ENCODE results near the gene SLC25A42. TPM values are rescaled to one million over a fixed set of nuclear protein-coding genes. Genes with fewer than 3 reads are reported as not detected.
"Not testable (repeated sequence)": the region's sequence is repeated elsewhere in the genome, so short reads cannot be mapped to it uniquely, and the experiment has no call there.

The SLC25A42 gene
- total RNA-seq, 1 donor from 2014 or later, result 14.2 TPM

GRCh38 chr19:19145684-19146608 lies 82.2 kb downstream of the SLC25A42 start:
- peak; percentile 98 for TF ChIP-seq CTCF (IDR thresholded peaks at IDR 0.05; ENCODE audit: partially characterized antibody, unreplicated experiment)
- Mint-ChIP-seq H3K27ac (ENCODE audit: unreplicated experiment) (no peak overlapping the region), H3K9me3 (ENCODE audit: unreplicated experiment) (peaks cover 3% of the 10 kb centered on the region), H3K4me3 (ENCODE audit: unreplicated experiment) (no peak overlapping the region), H3K27me3 (ENCODE audit: unreplicated experiment) (peaks cover under 1% of the 10 kb centered on the region), H3K36me3 (ENCODE audit: unreplicated experiment) (no peaks in the 10 kb centered on the region), H3K4me1 (ENCODE audit: low read depth, unreplicated experiment) (no peaks in the 10 kb centered on the region)
- peak; percentile 90 for DNase-seq

GRCh38 chr19:19146865-19147264 lies 83.1 kb downstream of the SLC25A42 start:
- Mint-ChIP-seq H3K4me3 (ENCODE audit: unreplicated experiment) (no peak overlapping the region), H3K27ac (ENCODE audit: unreplicated experiment) (no peak overlapping the region), H3K27me3 (ENCODE audit: unreplicated experiment) (peaks cover 1% of the 10 kb centered on the region), H3K4me1 (ENCODE audit: low read depth, unreplicated experiment) (no peaks in the 10 kb centered on the region), H3K36me3 (ENCODE audit: unreplicated experiment) (no peaks in the 10 kb centered on the region), H3K9me3 (ENCODE audit: unreplicated experiment) (peaks cover 3% of the 10 kb centered on the region)
- TF ChIP-seq CTCF (IDR thresholded peaks at IDR 0.05; ENCODE audit: partially characterized antibody, unreplicated experiment), result no peak
- DNase-seq, result no peak

GRCh38 chr19:19147344-19147743 lies 83.5 kb downstream of the SLC25A42 start:
- H3K27me3 Mint-ChIP-seq (ENCODE audit: unreplicated experiment), result peaks cover 1% of the 10 kb centered on the region
- H3K27ac Mint-ChIP-seq (ENCODE audit: unreplicated experiment), result no peak overlapping the region
- H3K4me1 Mint-ChIP-seq (ENCODE audit: low read depth, unreplicated experiment), result no peaks in the 10 kb centered on the region
- no peak overlapping the region for H3K4me3 Mint-ChIP-seq (ENCODE audit: unreplicated experiment)
- DNase-seq, result no peak
- no peak for TF ChIP-seq CTCF (IDR thresholded peaks at IDR 0.05; ENCODE audit: partially characterized antibody, unreplicated experiment)
- H3K36me3 Mint-ChIP-seq (ENCODE audit: unreplicated experiment), result no peaks in the 10 kb centered on the region
- peaks cover 4% of the 10 kb centered on the region for H3K9me3 Mint-ChIP-seq (ENCODE audit: unreplicated experiment)

GRCh38 chr19:19148504-19148903 lies 84.7 kb downstream of the SLC25A42 start:
- not testable (repeated sequence) for H3K36me3 Mint-ChIP-seq (ENCODE audit: unreplicated experiment); H3K4me1 Mint-ChIP-seq (ENCODE audit: low read depth, unreplicated experiment); H3K9me3 Mint-ChIP-seq (ENCODE audit: unreplicated experiment); H3K27ac Mint-ChIP-seq (ENCODE audit: unreplicated experiment); DNase-seq; H3K27me3 Mint-ChIP-seq (ENCODE audit: unreplicated experiment); H3K4me3 Mint-ChIP-seq (ENCODE audit: unreplicated experiment)

GRCh38 chr19:19149435-19149834 lies 85.6 kb downstream of the SLC25A42 start:
- peaks cover 4% of the 10 kb centered on the region for H3K9me3 Mint-ChIP-seq (ENCODE audit: unreplicated experiment)
- no peaks in the 10 kb centered on the region for H3K4me1 Mint-ChIP-seq (ENCODE audit: low read depth, unreplicated experiment)
- no peak for TF ChIP-seq CTCF (IDR thresholded peaks at IDR 0.05; ENCODE audit: partially characterized antibody, unreplicated experiment)
- H3K36me3 Mint-ChIP-seq (ENCODE audit: unreplicated experiment), result no peaks in the 10 kb centered on the region
- DNase-seq, result no peak
- peaks cover 3% of the 10 kb centered on the region for H3K27me3 Mint-ChIP-seq (ENCODE audit: unreplicated experiment)
- H3K4me3 Mint-ChIP-seq (ENCODE audit: unreplicated experiment), result no peak overlapping the region
- no peak overlapping the region for H3K27ac Mint-ChIP-seq (ENCODE audit: unreplicated experiment)
